Esophagus muscularis mucosa (tissue), 4 donors: ENCODE measurements around the gene GRK5. TPM values are rescaled to one million over a fixed set of nuclear protein-coding genes. Genes with fewer than 3 reads are reported as not detected.

Experiments used
- DNase-seq: peaks from one replicate; pipeline ENCODE4 v3.0.0-alpha.2; 2017; ENCODE audit errors: extremely low spot score
- H3K27ac ChIP-seq, 4 donors: fragments of 200-600 bp; sonication (generic); replicated peaks in 1 of 4; 1 replicate in 3 of 4; 2 replicates in 1 of 4; pipeline ENCODE4 v1.5.1; 2016 to 2019; ENCODE audit warnings: mild to moderate bottlenecking in 1 of 4
- H3K27me3 ChIP-seq, 4 donors: fragments of 200-600 bp; sonication (generic); one replicate each; pipeline versions ENCODE4 v1.5.1 to v1.6.0; 2016 to 2019
- H3K36me3 ChIP-seq, 4 donors: fragments of 200-600 bp; sonication (generic); one replicate each; pipeline ENCODE4 v1.5.1; 2016 to 2019
- H3K4me1 ChIP-seq, 4 donors: fragments of 200-600 bp; sonication (generic); one replicate each; pipeline ENCODE4 v1.5.1; 2016 to 2019
- H3K4me3 ChIP-seq, 4 donors: fragments of 200-600 bp; sonication (generic); 1 replicate in 2 of 4; 2 replicates in 2 of 4; pipeline ENCODE4 v1.5.1; 2016 to 2019; ENCODE audit warnings: mild to moderate bottlenecking in 4 of 4, moderate library complexity in 1 of 4
- H3K9me3 ChIP-seq, 4 donors: fragments of 200-600 bp; sonication (generic); 1 replicate in 3 of 4; 2 replicates in 1 of 4; pipeline ENCODE4 v1.5.1; 2016 to 2019
- CTCF ChIP-seq, 3 experiments: fragments of 200-600 bp in 2 of 3; fragments of 450-650 bp in 1 of 3; sonication (generic) in 2 of 3; IDR thresholded peaks; one replicate each; pipeline ENCODE4 v1.5.1; 2017 to 2019; ENCODE audit warnings: antibody characterized with exemption in 3 of 3, mild to moderate bottlenecking in 2 of 3, moderate library complexity in 1 of 3
- EP300 ChIP-seq: sonication (generic); formaldehyde crosslinking; IDR thresholded peaks from one replicate; pipeline ENCODE4 v1.6.1; 2017; ENCODE audit warnings: antibody characterized with exemption
- POLR2A ChIP-seq: fragments of 450-650 bp; IDR thresholded peaks from one replicate; pipeline ENCODE4 v1.6.1; 2017; ENCODE audit warnings: antibody characterized with exemption, moderate library complexity, mild to moderate bottlenecking, low read depth
- POLR2AphosphoS5 ChIP-seq, 2 donors: sonication (generic); formaldehyde crosslinking; IDR thresholded peaks; one replicate each; pipeline ENCODE4 v1.6.1; 2017; ENCODE audit warnings: antibody characterized with exemption in 2 of 2
- WGBS: methylation state at CpG from one replicate; pipeline ENCODE4 v1.1.5; 2018; 5-methylcytosine and 5-hydroxymethylcytosine counted together
- intact Hi-C: fragments of 100-400 bp; cut with DNase I; formaldehyde crosslinking; loops from one replicate; pipeline ENCODE4 v1.15.1; 2023
- total RNA-seq, 4 donors: library from RNA; depleted of rRNA; stranded (reverse); fragments of >200 nt; gene quantifications; one replicate each; pipeline versions ENCODE4 v1.1.0 to v1.2.1, GENCODE V29; 2016

Gene GRK5
- total RNA-seq, 4 donors from 2014 or later = 39.6 to 64.4 (median 50.7) TPM

- peaks cover 0 to 4% (median 0%) of the 10 kb centered on the region in 4 donors for H3K36me3 ChIP-seq
- H3K9me3 ChIP-seq = no peaks in the 10 kb centered on the region
- intact Hi-C loops = no loop called here
- WGBS = 50% methylated on average over 2 of the region's 2 CpGs
- TF ChIP-seq POLR2AphosphoS5 (IDR thresholded peaks at IDR 0.05) = no peak
- TF ChIP-seq POLR2A = no peak
- TF ChIP-seq EP300 = no peak
- no peak for TF ChIP-seq CTCF (IDR thresholded peaks at IDR 0.05)
- no peaks in the 10 kb centered on the region for H3K27me3 ChIP-seq
- H3K27ac ChIP-seq = peak overlapping the region; percentile 97 to 100 (median 98)
- no peak for DNase-seq
- H3K4me1 ChIP-seq = peaks cover 48 to 84% (median 79%) of the 10 kb centered on the region in 4 donors
- peak overlapping the region in 2 of 4 donors; percentile 20 to 74 for H3K4me3 ChIP-seq
Observed at GRCh38 chr10:119210633-119211032, 3.3 kb downstream of the GRK5 start.

GRCh38 chr10:119211176-119211575 is 3.8 kb downstream of the GRK5 start:
- no peak for DNase-seq
- peaks cover 0 to 4% (median 0%) of the 10 kb centered on the region in 4 donors for H3K36me3 ChIP-seq
- H3K27ac ChIP-seq = peak overlapping the region; percentile 97 to 100 (median 98)
- no peaks in the 10 kb centered on the region for H3K9me3 ChIP-seq
- intact Hi-C loops = no loop called here
- WGBS = 38% methylated on average over 3 of the region's 3 CpGs
- TF ChIP-seq EP300 (no peak), POLR2AphosphoS5 (IDR thresholded peaks at IDR 0.05) (peak in 1 of 2 donors; percentile 14)
- peaks cover 44 to 84% (median 76%) of the 10 kb centered on the region in 4 donors for H3K4me1 ChIP-seq
- no peaks in the 10 kb centered on the region for H3K27me3 ChIP-seq
- H3K4me3 ChIP-seq = peak overlapping the region; percentile 5 to 74 (median 32)

- intact Hi-C loops = no loop called here
- Histone ChIP-seq H3K9me3 (no peaks in the 10 kb centered on the region), H3K4me3 (peak overlapping the region; percentile 5 to 74 (median 32)), H3K27me3 (no peaks in the 10 kb centered on the region), H3K36me3 (peaks cover 0 to 4% (median 0%) of the 10 kb centered on the region in 4 donors), H3K27ac (peak overlapping the region; percentile 97 to 100 (median 98)), H3K4me1 (peaks cover 40 to 82% (median 76%) of the 10 kb centered on the region in 4 donors)
- TF ChIP-seq EP300 = no peak
- no peak for TF ChIP-seq CTCF (IDR thresholded peaks at IDR 0.05)
- TF ChIP-seq POLR2A = no peak
- DNase-seq = no peak
- WGBS = 17% methylated on average over 11 of the region's 12 CpGs
Observed at GRCh38 chr10:119211625-119212441, 4.5 kb downstream of the GRK5 start.

- Histone ChIP-seq H3K4me3 (no peak overlapping the region), H3K9me3 (no peaks in the 10 kb centered on the region), H3K27me3 (no peaks in the 10 kb centered on the region), H3K36me3 (peaks cover 0 to 4% (median 0%) of the 10 kb centered on the region in 4 donors), H3K27ac (peak overlapping the region in 1 of 4 donors; percentile 18), H3K4me1 (peaks cover 56 to 97% (median 90%) of the 10 kb centered on the region in 4 donors)
- intact Hi-C loops = no loop called here
- no peak for TF ChIP-seq POLR2A
- no peak for TF ChIP-seq EP300
- TF ChIP-seq CTCF (IDR thresholded peaks at IDR 0.05) = no peak
- no peak for TF ChIP-seq POLR2AphosphoS5 (IDR thresholded peaks at IDR 0.05)
- 98% methylated on average over 2 of the region's 2 CpGs for WGBS
- DNase-seq = no peak
Observed at GRCh38 chr10:119215371-119215770, 8.0 kb downstream of the GRK5 start.

GRCh38 chr10:119216127-119216526 is 8.8 kb downstream of the GRK5 start:
- Histone ChIP-seq H3K4me1 (peaks cover 61 to 98% (median 90%) of the 10 kb centered on the region in 4 donors), H3K9me3 (no peaks in the 10 kb centered on the region), H3K4me3 (no peak overlapping the region), H3K27me3 (no peaks in the 10 kb centered on the region), H3K36me3 (peaks cover 0 to 4% (median 0%) of the 10 kb centered on the region in 4 donors), H3K27ac (peak overlapping the region in 3 of 4 donors; percentile 6 to 18 (median 13))
- no peak for DNase-seq
- TF ChIP-seq POLR2AphosphoS5 (IDR thresholded peaks at IDR 0.05) (no peak), CTCF (IDR thresholded peaks at IDR 0.05) (no peak), POLR2A (no peak), EP300 (no peak)
- 80% methylated on average over 5 of the region's 5 CpGs for WGBS
- intact Hi-C loops = no loop called here
